SK-N-SH (cell line): Measurements from ENCODE around the gene BABAM2.

Experiments
- EZH2phosphoT487 ChIP-seq: fragments of 200-600 bp; sonication (generic); IDR thresholded peaks from 2 replicates; pipeline ENCODE4 v1.6.1; 2017; ENCODE audit warnings: low read depth, mixed run types, mild to moderate bottlenecking, antibody characterized with exemption, moderate library complexity, borderline replicate concordance
- GABPA ChIP-seq: IDR thresholded peaks from 2 replicates; pipeline ENCODE4 v1.4.0; 2012; ENCODE audit warnings: low read depth, mild to moderate bottlenecking
- GATA2 ChIP-seq: sonication (generic); formaldehyde crosslinking; IDR thresholded peaks from 2 replicates; pipeline ENCODE4 v1.5.0; 2020; ENCODE audit warnings: mild to moderate bottlenecking, missing genetic modification reagents
- MXI1 ChIP-seq: IDR thresholded peaks from 2 replicates; pipeline ENCODE4 v1.6.1; 2012; ENCODE audit warnings: mild to moderate bottlenecking, low read depth, low read length, improper control_type of control experiment
- POLR2AphosphoS5 ChIP-seq: IDR thresholded peaks from 2 replicates; pipeline ENCODE4 v1.6.1; 2012; ENCODE audit warnings: low read depth, low read length
- RAD21 ChIP-seq: IDR thresholded peaks from 2 replicates; pipeline ENCODE4 v1.6.1; 2012; ENCODE audit warnings: mild to moderate bottlenecking, low read length
- SIN3A ChIP-seq: IDR thresholded peaks from 2 replicates; pipeline ENCODE4 v1.6.1; 2012; ENCODE audit warnings: low read depth, mild to moderate bottlenecking, low read length, moderate library complexity, borderline replicate concordance
- TEAD4 ChIP-seq: IDR thresholded peaks from 2 replicates; pipeline ENCODE4 v1.4.0; 2012; ENCODE audit warnings: mild to moderate bottlenecking, borderline replicate concordance; ENCODE audit not compliant: insufficient read depth
- YY1 ChIP-seq: IDR thresholded peaks from 2 replicates; pipeline ENCODE4 v1.4.0; 2012; ENCODE audit warnings: low read depth, mild to moderate bottlenecking
- TF ChIP-seq, protein P1 (sequence below): fragments of 200-600 bp; sonication (generic); IDR thresholded peaks from 2 replicates; pipeline ENCODE4 v1.6.1; 2017; ENCODE audit warnings: antibody characterized with exemption, mild to moderate bottlenecking, moderate library complexity
- TF ChIP-seq, protein P2 (sequence below): IDR thresholded peaks from 2 replicates; pipeline ENCODE4 v1.6.1; 2012; ENCODE audit warnings: mild to moderate bottlenecking, low read depth, low read length, moderate library complexity
- TF ChIP-seq, protein P3 (sequence below): IDR thresholded peaks from 2 replicates; pipeline ENCODE4 v1.4.0; 2012; ENCODE audit warnings: low read depth, borderline replicate concordance
- TF ChIP-seq, protein P4 (sequence below): IDR thresholded peaks from 2 replicates; pipeline ENCODE4 v1.4.0; 2012; ENCODE audit warnings: low read depth

DNA sequence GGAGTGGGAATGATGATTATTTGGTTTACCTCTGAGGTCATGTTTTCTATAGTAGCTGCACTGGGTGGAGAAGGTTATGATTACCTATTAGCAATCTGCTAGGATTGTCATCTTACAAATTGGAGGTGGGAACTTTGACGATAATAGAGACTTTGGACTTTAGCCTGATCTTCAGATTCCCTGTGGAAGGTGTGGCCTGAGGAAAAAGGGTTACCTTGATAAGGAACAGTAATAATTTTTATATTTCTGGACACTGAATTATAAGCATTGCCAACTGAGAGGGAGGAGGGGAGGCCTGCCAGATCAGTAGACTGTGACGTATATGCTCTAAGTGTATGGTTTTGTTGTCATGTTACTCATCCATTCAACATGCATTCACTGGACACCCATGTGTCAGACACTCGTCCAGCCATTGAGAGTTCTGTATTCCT, 318.7 kb downstream of the BABAM2 start:
- TF ChIP-seq, protein P1, sequence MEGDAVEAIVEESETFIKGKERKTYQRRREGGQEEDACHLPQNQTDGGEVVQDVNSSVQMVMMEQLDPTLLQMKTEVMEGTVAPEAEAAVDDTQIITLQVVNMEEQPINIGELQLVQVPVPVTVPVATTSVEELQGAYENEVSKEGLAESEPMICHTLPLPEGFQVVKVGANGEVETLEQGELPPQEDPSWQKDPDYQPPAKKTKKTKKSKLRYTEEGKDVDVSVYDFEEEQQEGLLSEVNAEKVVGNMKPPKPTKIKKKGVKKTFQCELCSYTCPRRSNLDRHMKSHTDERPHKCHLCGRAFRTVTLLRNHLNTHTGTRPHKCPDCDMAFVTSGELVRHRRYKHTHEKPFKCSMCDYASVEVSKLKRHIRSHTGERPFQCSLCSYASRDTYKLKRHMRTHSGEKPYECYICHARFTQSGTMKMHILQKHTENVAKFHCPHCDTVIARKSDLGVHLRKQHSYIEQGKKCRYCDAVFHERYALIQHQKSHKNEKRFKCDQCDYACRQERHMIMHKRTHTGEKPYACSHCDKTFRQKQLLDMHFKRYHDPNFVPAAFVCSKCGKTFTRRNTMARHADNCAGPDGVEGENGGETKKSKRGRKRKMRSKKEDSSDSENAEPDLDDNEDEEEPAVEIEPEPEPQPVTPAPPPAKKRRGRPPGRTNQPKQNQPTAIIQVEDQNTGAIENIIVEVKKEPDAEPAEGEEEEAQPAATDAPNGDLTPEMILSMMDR = no peak
- TF ChIP-seq RAD21 (no peak), POLR2AphosphoS5 (no peak), TEAD4 (no peak), MXI1 (no peak), YY1 (no peak), SIN3A (no peak), GABPA (no peak), GATA2 (CRISPR knock-in tag) (no peak), EZH2phosphoT487 (no peak)
- TF ChIP-seq, protein P2, sequence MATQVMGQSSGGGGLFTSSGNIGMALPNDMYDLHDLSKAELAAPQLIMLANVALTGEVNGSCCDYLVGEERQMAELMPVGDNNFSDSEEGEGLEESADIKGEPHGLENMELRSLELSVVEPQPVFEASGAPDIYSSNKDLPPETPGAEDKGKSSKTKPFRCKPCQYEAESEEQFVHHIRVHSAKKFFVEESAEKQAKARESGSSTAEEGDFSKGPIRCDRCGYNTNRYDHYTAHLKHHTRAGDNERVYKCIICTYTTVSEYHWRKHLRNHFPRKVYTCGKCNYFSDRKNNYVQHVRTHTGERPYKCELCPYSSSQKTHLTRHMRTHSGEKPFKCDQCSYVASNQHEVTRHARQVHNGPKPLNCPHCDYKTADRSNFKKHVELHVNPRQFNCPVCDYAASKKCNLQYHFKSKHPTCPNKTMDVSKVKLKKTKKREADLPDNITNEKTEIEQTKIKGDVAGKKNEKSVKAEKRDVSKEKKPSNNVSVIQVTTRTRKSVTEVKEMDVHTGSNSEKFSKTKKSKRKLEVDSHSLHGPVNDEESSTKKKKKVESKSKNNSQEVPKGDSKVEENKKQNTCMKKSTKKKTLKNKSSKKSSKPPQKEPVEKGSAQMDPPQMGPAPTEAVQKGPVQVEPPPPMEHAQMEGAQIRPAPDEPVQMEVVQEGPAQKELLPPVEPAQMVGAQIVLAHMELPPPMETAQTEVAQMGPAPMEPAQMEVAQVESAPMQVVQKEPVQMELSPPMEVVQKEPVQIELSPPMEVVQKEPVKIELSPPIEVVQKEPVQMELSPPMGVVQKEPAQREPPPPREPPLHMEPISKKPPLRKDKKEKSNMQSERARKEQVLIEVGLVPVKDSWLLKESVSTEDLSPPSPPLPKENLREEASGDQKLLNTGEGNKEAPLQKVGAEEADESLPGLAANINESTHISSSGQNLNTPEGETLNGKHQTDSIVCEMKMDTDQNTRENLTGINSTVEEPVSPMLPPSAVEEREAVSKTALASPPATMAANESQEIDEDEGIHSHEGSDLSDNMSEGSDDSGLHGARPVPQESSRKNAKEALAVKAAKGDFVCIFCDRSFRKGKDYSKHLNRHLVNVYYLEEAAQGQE = no peak
- TF ChIP-seq, protein P3, sequence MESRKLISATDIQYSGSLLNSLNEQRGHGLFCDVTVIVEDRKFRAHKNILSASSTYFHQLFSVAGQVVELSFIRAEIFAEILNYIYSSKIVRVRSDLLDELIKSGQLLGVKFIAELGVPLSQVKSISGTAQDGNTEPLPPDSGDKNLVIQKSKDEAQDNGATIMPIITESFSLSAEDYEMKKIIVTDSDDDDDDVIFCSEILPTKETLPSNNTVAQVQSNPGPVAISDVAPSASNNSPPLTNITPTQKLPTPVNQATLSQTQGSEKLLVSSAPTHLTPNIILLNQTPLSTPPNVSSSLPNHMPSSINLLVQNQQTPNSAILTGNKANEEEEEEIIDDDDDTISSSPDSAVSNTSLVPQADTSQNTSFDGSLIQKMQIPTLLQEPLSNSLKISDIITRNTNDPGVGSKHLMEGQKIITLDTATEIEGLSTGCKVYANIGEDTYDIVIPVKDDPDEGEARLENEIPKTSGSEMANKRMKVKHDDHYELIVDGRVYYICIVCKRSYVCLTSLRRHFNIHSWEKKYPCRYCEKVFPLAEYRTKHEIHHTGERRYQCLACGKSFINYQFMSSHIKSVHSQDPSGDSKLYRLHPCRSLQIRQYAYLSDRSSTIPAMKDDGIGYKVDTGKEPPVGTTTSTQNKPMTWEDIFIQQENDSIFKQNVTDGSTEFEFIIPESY = no peak
- TF ChIP-seq, protein P4, sequence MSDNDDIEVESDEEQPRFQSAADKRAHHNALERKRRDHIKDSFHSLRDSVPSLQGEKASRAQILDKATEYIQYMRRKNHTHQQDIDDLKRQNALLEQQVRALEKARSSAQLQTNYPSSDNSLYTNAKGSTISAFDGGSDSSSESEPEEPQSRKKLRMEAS = no peak
